Choroid plexus epithelial cell (primary cell): Measurements from ENCODE around the gene NDUFV3.
A peak's percentile ranks its signal among the peaks of the same experiment; 100 is the strongest.
"Not testable (repeated sequence)": the region's sequence is repeated elsewhere in the genome, so short reads cannot be mapped to it uniquely, and the experiment has no call there.

Experiments
- DNase-seq: peaks from one replicate; pipeline ENCODE4 v3.0.0-alpha.2; 2010; ENCODE audit warnings: low read depth
- H3K4me3 ChIP-seq: 2 replicates; pipeline ENCODE4 v1.5.1; 2011; ENCODE audit warnings: low read depth, mild to moderate bottlenecking, control low read depth, low read length, moderate library complexity
- TF ChIP-seq, protein P1 (sequence below): conservative IDR thresholded peaks from 2 replicates; pipeline ENCODE4 v1.5.1; 2011; ENCODE audit warnings: low read depth, mild to moderate bottlenecking, control low read depth, inconsistent platforms, low read length, moderate library complexity

The NDUFV3 gene

DNA sequence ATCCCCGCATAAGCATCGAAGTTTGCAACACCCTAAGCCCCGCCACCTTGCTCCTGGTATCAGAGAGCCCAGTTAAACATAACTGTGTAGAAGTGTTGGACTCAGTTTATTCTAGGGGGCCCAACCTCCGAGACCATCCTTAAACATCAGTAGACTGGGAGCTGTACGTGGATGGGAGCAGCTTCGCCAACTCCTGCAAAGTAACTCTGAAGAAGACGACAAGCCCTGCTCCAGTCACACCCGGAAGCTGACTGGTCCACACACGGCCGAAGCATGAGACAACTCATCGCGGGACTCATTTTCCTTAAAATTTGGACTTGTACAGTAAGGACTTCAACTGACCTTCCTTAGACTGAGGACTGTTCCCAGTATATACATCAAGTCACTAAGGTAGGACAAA lies 40.9 kb downstream of the NDUFV3 start:
- DNase-seq, H3K4me3 ChIP-seq: not testable (repeated sequence)

DNA sequence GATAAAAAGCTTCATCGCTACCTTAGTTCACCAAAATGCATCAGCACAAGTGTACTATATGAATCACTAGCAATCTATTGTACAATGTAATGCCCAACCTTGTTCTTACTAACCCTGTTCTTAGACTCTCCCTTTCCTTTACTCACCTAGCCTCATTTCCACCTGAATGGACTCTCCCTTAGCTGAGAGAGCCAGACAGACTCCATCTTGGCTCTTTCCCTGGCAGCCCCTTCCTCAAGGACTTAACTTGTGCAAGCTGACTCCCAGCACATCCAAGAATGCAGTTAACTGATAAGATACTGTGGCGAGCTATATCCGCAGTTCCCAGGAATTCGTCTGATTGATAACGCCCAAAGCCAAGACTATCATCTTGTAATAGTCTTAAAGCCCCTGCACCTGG lies 43.3 kb downstream of the NDUFV3 start:
- H3K4me3 ChIP-seq, DNase-seq: not testable (repeated sequence)

DNA sequence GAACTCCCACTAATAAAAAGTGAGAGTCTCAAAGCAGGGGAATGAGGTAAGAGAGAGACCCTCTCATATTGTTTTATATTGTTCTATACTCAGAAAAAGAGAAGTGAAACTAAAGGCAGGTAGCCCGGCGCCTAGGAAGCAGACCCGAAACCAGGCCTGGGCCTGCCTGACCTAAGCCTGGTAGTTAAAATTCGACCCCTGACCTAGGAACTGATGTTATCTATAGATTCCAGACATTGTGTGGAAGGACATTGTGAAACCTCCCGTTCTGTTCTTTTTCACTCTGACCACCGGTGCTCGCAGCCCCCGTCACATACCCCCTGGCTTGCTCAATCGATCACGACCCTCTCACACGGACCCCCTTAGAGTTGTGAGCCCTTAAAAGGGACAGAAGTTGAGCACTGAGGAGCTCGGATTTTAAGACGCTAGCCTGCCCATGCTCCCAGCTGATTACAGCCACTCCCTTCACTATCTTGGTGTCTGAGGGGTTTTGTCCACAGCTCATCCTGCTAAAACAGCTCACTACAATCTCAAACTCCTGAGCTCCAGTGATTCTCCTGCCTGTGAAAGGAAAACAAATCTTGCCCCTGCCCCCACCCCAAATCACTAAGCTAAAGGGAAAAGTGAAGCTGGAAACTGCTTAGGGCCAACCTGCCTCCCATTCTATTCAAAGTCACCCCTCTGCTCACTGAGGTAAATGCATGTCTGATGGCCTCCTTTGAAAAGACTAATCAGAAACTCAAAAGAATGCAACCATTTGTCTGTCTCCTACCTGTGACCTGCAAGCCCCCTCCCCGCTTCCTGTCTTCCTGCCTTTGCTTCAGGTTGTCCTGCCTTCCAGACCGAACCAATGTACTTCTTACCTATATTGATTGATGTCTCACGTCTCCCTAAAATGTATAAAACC lies 44.2 kb downstream of the NDUFV3 start:
- DNase-seq, H3K4me3 ChIP-seq: not testable (repeated sequence)

DNA sequence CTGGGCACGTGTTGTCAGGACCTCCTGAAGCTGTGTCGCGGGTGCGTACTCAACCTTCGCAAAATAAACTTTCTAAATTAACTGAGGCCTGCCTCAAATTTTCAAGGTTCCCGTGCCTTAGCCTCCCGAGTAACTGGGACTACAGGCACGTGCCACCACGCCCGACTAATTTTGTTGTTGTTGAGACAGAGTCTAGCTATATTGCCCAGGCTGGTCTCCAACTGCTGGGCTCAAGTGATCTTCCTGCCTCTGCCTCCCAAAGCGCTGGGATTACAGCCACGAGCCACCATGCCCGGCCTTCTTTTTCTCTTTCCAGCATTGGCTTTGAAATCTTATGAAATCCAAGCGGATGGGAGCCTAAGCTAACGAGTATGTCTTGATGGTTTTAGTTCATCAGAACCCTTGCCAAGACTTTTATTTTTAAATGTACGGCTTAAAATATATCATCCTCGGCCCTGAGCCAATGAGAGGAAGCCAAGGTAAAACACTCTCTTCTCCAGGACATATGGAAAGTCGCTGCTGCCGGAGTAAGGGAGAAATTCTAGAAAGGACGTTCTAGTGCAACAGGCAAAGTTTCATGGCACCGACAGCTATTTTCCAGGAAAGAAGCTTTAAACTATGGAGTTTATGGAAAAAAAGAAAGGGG lies 45.0 kb downstream of the NDUFV3 start:
- H3K4me3 ChIP-seq: no peak overlapping the region
- TF ChIP-seq, protein P1, sequence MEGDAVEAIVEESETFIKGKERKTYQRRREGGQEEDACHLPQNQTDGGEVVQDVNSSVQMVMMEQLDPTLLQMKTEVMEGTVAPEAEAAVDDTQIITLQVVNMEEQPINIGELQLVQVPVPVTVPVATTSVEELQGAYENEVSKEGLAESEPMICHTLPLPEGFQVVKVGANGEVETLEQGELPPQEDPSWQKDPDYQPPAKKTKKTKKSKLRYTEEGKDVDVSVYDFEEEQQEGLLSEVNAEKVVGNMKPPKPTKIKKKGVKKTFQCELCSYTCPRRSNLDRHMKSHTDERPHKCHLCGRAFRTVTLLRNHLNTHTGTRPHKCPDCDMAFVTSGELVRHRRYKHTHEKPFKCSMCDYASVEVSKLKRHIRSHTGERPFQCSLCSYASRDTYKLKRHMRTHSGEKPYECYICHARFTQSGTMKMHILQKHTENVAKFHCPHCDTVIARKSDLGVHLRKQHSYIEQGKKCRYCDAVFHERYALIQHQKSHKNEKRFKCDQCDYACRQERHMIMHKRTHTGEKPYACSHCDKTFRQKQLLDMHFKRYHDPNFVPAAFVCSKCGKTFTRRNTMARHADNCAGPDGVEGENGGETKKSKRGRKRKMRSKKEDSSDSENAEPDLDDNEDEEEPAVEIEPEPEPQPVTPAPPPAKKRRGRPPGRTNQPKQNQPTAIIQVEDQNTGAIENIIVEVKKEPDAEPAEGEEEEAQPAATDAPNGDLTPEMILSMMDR: no peak
- no peak for DNase-seq

DNA sequence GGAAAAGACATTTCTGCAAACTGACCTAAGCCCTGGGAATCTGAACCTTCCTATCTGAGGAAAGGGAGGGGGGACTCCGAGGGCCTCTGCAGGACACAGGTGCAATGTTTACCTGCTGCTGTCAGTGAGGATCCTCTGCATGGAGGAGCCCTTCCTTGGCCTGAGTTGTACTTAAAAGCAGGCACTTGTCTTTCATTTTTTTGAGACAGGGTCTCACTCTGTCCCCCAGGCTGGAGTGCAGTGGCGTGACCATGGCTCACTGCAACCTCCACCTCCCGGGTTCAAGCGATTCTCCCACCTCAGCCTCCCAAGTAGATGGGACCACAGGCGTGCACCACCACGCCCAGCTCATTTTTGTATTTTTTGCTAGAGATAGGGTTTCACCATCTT lies 45.5 kb downstream of the NDUFV3 start:
- DNase-seq, H3K4me3 ChIP-seq: not testable (repeated sequence)

DNA sequence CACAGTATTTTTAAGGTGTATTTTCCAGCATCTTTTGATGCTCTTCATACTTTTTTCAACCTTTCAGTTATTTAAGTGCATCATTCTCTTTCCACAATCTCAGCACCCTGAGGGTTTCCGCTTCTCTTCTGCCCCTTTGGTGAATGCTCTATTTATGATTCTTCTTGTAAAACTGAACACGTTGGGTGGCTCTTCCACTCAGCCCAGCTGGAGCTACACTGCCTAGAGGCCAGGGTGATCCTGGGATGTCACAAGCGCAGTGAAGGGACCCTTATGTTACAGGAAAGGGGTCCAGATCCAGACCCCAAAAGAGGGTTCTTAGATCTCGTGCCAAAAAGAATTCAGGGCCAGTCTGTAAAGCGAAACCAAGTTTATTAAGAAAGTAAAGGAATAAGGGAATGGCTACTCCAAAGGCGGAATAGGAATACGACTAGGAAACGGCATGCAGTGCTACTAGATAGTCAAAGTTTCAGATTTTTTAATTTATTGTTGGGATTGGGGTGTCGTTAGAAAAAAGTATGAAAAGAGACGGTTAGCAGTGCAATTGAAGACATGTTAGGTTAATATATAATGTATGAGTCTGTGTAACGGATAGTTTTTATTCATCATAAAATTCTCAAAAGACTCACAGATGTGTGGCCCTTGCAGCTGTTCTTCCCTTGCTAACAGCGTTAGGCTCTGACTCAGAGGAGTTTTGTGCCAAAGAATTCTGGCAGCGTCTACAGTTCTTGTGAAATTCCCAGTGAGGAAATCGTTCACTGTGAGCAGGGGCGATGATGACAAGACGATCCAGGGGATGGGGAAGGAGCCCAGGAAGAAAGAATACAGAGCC lies 46.7 kb downstream of the NDUFV3 start:
- peak; percentile 99 for DNase-seq
- peak overlapping the region; percentile 20 for H3K4me3 ChIP-seq

DNA sequence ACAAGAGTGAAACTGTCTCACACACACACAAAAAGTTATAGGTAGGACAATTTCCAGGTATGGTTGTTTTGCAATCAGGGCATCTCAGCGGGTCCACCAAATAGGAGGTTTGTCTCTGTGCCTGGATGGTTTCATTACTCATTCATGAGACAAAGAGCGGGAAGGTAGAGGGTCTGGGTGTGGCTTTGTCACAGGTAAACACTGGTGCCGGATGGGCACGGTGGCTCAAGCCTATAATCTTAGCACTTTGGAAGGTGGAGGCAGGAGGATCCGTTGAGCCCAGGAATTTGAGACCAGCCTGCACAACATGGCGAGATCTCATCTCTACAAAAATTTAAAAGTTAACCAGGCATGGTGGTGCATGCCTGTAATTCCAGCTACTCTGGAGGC lies 48.6 kb downstream of the NDUFV3 start:
- H3K4me3 ChIP-seq: no peak overlapping the region
- DNase-seq: no peak
- TF ChIP-seq, protein P1: no peak

More for the DNA sequence above, 46.7 kb downstream of the NDUFV3 start:
- TF ChIP-seq, protein P1: no peak

DNA sequence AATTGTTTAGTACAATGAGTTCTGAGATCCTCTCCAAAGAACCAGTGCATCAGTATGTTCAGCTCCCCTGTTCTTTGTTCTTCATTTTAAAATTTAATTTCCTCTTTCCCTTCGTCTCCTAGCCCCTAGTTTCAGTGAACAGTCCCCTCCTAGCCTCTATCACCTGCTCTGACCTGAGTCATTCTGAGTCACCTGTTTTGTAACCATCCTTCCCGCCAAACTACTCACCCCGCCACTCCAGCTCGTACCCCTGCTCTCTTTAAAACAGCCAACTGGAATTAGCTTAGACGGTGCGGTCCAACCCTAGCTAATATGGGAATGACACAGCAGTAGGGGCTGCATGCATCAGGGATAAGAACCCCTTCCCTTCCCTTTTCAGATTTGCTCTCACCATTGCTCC lies 49.1 kb downstream of the NDUFV3 start:
- no peak overlapping the region for H3K4me3 ChIP-seq
- TF ChIP-seq, protein P1: no peak
- no peak for DNase-seq

DNA sequence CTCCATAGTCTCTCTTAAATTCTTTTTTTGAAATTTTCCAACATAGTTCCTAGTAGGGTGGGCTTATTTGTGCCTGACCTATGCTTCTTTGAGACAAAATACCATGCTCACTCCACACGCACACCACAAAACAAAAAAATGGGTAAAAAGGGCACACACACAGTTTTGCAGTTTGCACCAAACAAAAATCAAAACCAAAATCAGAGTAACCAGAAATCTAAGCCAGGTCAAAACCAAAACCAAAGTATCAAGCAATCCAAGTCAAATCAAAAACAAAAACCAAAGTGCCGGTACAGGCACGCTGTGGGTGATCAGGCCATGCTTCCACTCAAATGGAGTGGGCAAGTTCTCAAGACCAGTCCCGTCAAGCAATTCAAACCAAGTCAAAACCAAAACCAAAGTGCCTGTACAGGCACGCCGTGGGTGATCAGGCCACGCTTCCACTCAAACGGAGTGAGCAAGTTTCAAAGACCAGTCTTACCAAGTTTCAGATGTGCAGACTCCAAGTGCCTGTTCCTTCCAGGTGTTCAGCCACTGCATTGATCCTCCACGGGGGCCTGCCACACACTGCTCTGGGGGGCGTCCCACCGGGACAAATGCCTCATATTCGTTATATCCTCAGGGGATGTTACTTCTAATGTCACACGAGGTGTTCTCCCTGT lies 56.1 kb downstream of the NDUFV3 start:
- not testable (repeated sequence) for DNase-seq, H3K4me3 ChIP-seq

DNA sequence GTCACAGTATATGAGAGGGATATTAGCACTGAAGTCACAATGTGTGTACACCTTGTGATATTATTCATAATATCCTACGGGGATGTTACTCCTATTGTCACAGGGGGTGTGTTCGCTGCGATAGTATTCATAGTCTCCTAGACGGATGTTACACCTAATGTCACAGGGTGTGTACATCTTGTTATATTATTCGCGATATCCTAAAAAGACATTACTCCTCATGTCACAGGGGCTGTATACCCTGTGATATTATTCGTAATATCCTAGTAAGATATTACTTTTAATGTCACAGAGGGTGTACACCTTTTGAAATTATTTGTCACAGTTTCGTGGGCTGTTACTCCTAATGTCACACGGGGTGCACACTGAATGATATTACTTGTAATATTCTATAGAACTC lies 58.1 kb downstream of the NDUFV3 start:
- not testable (repeated sequence) for DNase-seq, H3K4me3 ChIP-seq
